Neuronal stem cell (in vitro differentiated cells): ENCODE results near the gene KRTAP12-1.
A peak's percentile ranks its signal among the peaks of the same experiment; 100 is the strongest.

Experiments
- DNase-seq: peaks from one replicate; pipeline ENCODE4 v3.0.0-alpha.2; 2013; ENCODE audit warnings: low spot score
- H2AFZ ChIP-seq: one replicate; pipeline ENCODE4 v1.6.1; 2013; ENCODE audit warnings: mild to moderate bottlenecking, low read length, inconsistent platforms
- H2AK5ac ChIP-seq: 2 replicates; pipeline ENCODE4 v1.6.1; 2013; ENCODE audit warnings: low read depth, mild to moderate bottlenecking, inconsistent platforms, low read length, moderate library complexity, mixed read lengths
- H2BK120ac ChIP-seq: 2 replicates; pipeline ENCODE4 v1.6.1; 2013; ENCODE audit warnings: low read depth, mild to moderate bottlenecking, inconsistent platforms, low read length, moderate library complexity, mixed read lengths
- H2BK12ac ChIP-seq: one replicate; pipeline ENCODE4 v1.6.1; 2013; ENCODE audit warnings: low read length, inconsistent platforms
- H2BK15ac ChIP-seq: 2 replicates; pipeline ENCODE4 v1.6.1; 2013; ENCODE audit warnings: mild to moderate bottlenecking, low read length, inconsistent platforms, mixed read lengths
- H2BK5ac ChIP-seq: one replicate; pipeline ENCODE4 v1.6.1; 2013; ENCODE audit warnings: inconsistent platforms, mild to moderate bottlenecking, low read length, moderate library complexity
- H3K14ac ChIP-seq: one replicate; pipeline ENCODE4 v1.6.1; 2013; ENCODE audit warnings: low read length, inconsistent platforms
- H3K18ac ChIP-seq: 2 replicates; pipeline ENCODE4 v1.6.1; 2013; ENCODE audit warnings: low read length, inconsistent platforms
- H3K23ac ChIP-seq: 2 replicates; pipeline ENCODE4 v1.6.1; 2013; ENCODE audit warnings: low read depth, mild to moderate bottlenecking, mixed read lengths, low read length, inconsistent platforms; ENCODE audit not compliant: poor library complexity
- H3K27ac ChIP-seq: replicated peaks from 3 replicates; pipeline ENCODE4 v1.5.1; 2013; ENCODE audit warnings: low read length, inconsistent platforms
- H3K27me3 ChIP-seq, 3 experiments: 2 replicates each; pipeline ENCODE4 v1.6.1; 2013; ENCODE audit warnings: low read length in 3 of 3, mild to moderate bottlenecking in 2 of 3, inconsistent platforms in 1 of 3, low read depth in 1 of 3, mixed read lengths in 1 of 3, moderate library complexity in 1 of 3; ENCODE audit not compliant: control insufficient read depth in 3 of 3, insufficient read depth in 3 of 3
- H3K36me3 ChIP-seq, 2 donors: replicated peaks in 1 of 2; 2 replicates each; pipeline ENCODE4 v1.6.1; 2013; ENCODE audit warnings: low read length in 2 of 2; ENCODE audit not compliant: control insufficient read depth in 2 of 2, insufficient read depth in 2 of 2
- H3K4ac ChIP-seq: 2 replicates; pipeline ENCODE4 v1.6.1; 2013; ENCODE audit warnings: inconsistent platforms, mild to moderate bottlenecking, low read length, moderate library complexity
- H3K4me1 ChIP-seq, 2 donors: 1 replicate in 1 of 2; 2 replicates in 1 of 2; pipeline ENCODE4 v1.6.1; 2013; ENCODE audit warnings: low read length in 2 of 2, low read depth in 1 of 2; ENCODE audit not compliant: control insufficient read depth in 2 of 2, insufficient read depth in 1 of 2
- H3K4me2 ChIP-seq: one replicate; pipeline ENCODE4 v1.6.1; 2013; ENCODE audit warnings: mild to moderate bottlenecking, low read length, inconsistent platforms; ENCODE audit not compliant: insufficient read depth, poor library complexity, severe bottlenecking
- H3K4me3 ChIP-seq, 2 donors: 2 replicates each; pipeline ENCODE4 v1.5.1; 2013; ENCODE audit warnings: low read length in 2 of 2, mild to moderate bottlenecking in 2 of 2, inconsistent platforms in 1 of 2, moderate library complexity in 1 of 2
- H3K79me1 ChIP-seq: one replicate; pipeline ENCODE4 v1.6.1; 2013; ENCODE audit warnings: low read depth, mild to moderate bottlenecking, inconsistent platforms, low read length, moderate library complexity
- H3K9ac ChIP-seq: one replicate; pipeline ENCODE4 v1.6.1; 2013; ENCODE audit warnings: mild to moderate bottlenecking, low read depth, low read length, inconsistent platforms; ENCODE audit not compliant: poor library complexity
- H3K9me3 ChIP-seq, 2 donors: replicated peaks in 1 of 2; 2 replicates each; pipeline versions ENCODE3 to v1.6.1; 2013; ENCODE audit warnings: low read length in 2 of 2, mild to moderate bottlenecking in 2 of 2, inconsistent platforms in 1 of 2, low read depth in 1 of 2, mixed read lengths in 1 of 2, moderate library complexity in 1 of 2; ENCODE audit not compliant: control insufficient read depth in 2 of 2, insufficient read depth in 1 of 2
- H4K8ac ChIP-seq: one replicate; pipeline ENCODE4 v1.6.1; 2013; ENCODE audit warnings: low read depth, mild to moderate bottlenecking, inconsistent platforms, low read length, moderate library complexity
- H4K91ac ChIP-seq: one replicate; pipeline ENCODE4 v1.6.1; 2013; ENCODE audit warnings: low read length, low read depth, mild to moderate bottlenecking, inconsistent platforms; ENCODE audit not compliant: poor library complexity
- WGBS, 2 donors: extraction: QIAGEN DNeasy Blood & Tissue Kit; methylation state at CpG; one replicate each; pipeline ENCODE4 v1.1.7; 2013; ENCODE audit warnings: missing lambda C conversion rate in 2 of 2, mixed read lengths in 1 of 2; ENCODE audit not compliant: insufficient read length in 2 of 2, insufficient replicate concordance in 1 of 2; ENCODE audit errors: extremely low coverage in 2 of 2; 5-methylcytosine and 5-hydroxymethylcytosine counted together

Gene KRTAP12-1

GRCh38 chr21:44706706-44707581 is 25.0 kb upstream of the KRTAP12-1 start:
- peaks cover 56 to 90% (median 74%) of the 10 kb centered on the region in 3 experiments for H3K27me3 ChIP-seq
- H4K91ac ChIP-seq, result no peak overlapping the region
- no peak overlapping the region for H3K9ac ChIP-seq
- no peak overlapping the region for H3K27ac ChIP-seq
- no peak overlapping the region for H3K4me2 ChIP-seq
- WGBS, 2 donors, result no CpG with 5 or more reads among the region's 46 CpGs
- no peak overlapping the region for H2AFZ ChIP-seq
- peak overlapping the region; percentile 58 for H2BK15ac ChIP-seq
- H4K8ac ChIP-seq, result no peak overlapping the region
- no peak overlapping the region for H2BK12ac ChIP-seq
- H3K79me1 ChIP-seq, result peaks cover 3% of the 10 kb centered on the region
- H3K9me3 ChIP-seq, result peaks cover 0 to 6% of the 10 kb centered on the region in 2 donors
- H2BK5ac ChIP-seq, result no peak overlapping the region
- H3K4me1 ChIP-seq, result peaks cover 10 to 28% of the 10 kb centered on the region in 2 donors
- peak overlapping the region; percentile 96 for H3K18ac ChIP-seq
- H2AK5ac ChIP-seq, result peak overlapping the region; percentile 90
- peak overlapping the region; percentile 99 for H3K23ac ChIP-seq
- H3K4ac ChIP-seq, result peak overlapping the region; percentile 38
- peak overlapping the region; percentile 72 for H2BK120ac ChIP-seq
- H3K14ac ChIP-seq, result peak overlapping the region; percentile 89
- H3K36me3 ChIP-seq, result no peaks in the 10 kb centered on the region
- H3K4me3 ChIP-seq, result no peak overlapping the region
- DNase-seq, result no peak

- H3K4ac ChIP-seq, result peak overlapping the region; percentile 38
- peaks cover 3% of the 10 kb centered on the region for H3K79me1 ChIP-seq
- H3K14ac ChIP-seq, result peak overlapping the region; percentile 39
- H3K27me3 ChIP-seq, result peaks cover 49 to 87% (median 66%) of the 10 kb centered on the region in 3 experiments
- peak overlapping the region; percentile 95 for H2BK12ac ChIP-seq
- H3K9ac ChIP-seq, result peak overlapping the region; percentile 81
- DNase-seq, result no peak
- no peak overlapping the region for H4K8ac ChIP-seq
- peak overlapping the region in 1 of 2 donors; percentile 73 for H3K4me3 ChIP-seq
- H2AFZ ChIP-seq, result no peak overlapping the region
- peak overlapping the region; percentile 96 for H3K18ac ChIP-seq
- peak overlapping the region; percentile 90 for H2AK5ac ChIP-seq
- peaks cover 10 to 26% of the 10 kb centered on the region in 2 donors for H3K4me1 ChIP-seq
- H2BK120ac ChIP-seq, result peak overlapping the region; percentile 72
- no CpG with 5 or more reads among the region's 54 CpGs for WGBS, 2 donors
- peaks cover 0 to 6% of the 10 kb centered on the region in 2 donors for H3K9me3 ChIP-seq
- H3K36me3 ChIP-seq, result no peaks in the 10 kb centered on the region
- peak overlapping the region; percentile 23 for H3K4me2 ChIP-seq
- peak overlapping the region; percentile 58 for H2BK15ac ChIP-seq
- peak overlapping the region; percentile 99 for H3K23ac ChIP-seq
- no peak overlapping the region for H3K27ac ChIP-seq
- no peak overlapping the region for H4K91ac ChIP-seq
- no peak overlapping the region for H2BK5ac ChIP-seq
Measured at GRCh38 chr21:44706026-44706705, 24.2 kb upstream of the KRTAP12-1 start.

GRCh38 chr21:44704636-44705001 is 22.7 kb upstream of the KRTAP12-1 start:
- no peak overlapping the region for H3K23ac ChIP-seq
- no peak overlapping the region for H2AFZ ChIP-seq
- H4K8ac ChIP-seq, result no peak overlapping the region
- no peak overlapping the region for H2BK15ac ChIP-seq
- H2BK12ac ChIP-seq, result no peak overlapping the region
- no peak overlapping the region for H3K4me3 ChIP-seq
- no peak overlapping the region for H3K14ac ChIP-seq
- peaks cover 3% of the 10 kb centered on the region for H3K79me1 ChIP-seq
- no peak for DNase-seq
- H3K27me3 ChIP-seq, result peaks cover 35 to 87% (median 51%) of the 10 kb centered on the region in 3 experiments
- no peak overlapping the region for H2AK5ac ChIP-seq
- no CpG with 5 or more reads among the region's 13 CpGs for WGBS, 2 donors
- H2BK120ac ChIP-seq, result no peak overlapping the region
- peaks cover 16 to 26% of the 10 kb centered on the region in 2 donors for H3K4me1 ChIP-seq
- H3K9ac ChIP-seq, result no peak overlapping the region
- peaks cover 0 to 6% of the 10 kb centered on the region in 2 donors for H3K9me3 ChIP-seq
- no peak overlapping the region for H4K91ac ChIP-seq
- no peak overlapping the region for H2BK5ac ChIP-seq
- no peak overlapping the region for H3K18ac ChIP-seq
- no peak overlapping the region for H3K4me2 ChIP-seq
- H3K4ac ChIP-seq, result no peak overlapping the region
- H3K27ac ChIP-seq, result no peak overlapping the region
- H3K36me3 ChIP-seq, result no peaks in the 10 kb centered on the region
